Mammary epithelial cell (primary cell): Measurements from ENCODE around the gene ITGB2.

Source experiments
- EZH2 ChIP-seq: IDR thresholded peaks from 2 replicates; pipeline ENCODE4 v1.6.1; 2012; ENCODE audit warnings: low read length, inconsistent platforms, borderline replicate concordance
- TF ChIP-seq, protein P1 (sequence below), 2 donors: IDR thresholded peaks in 1 of 2; conservative IDR thresholded peaks in 1 of 2; 2 replicates each; pipeline ENCODE4 v1.5.1; 2011 to 2012; ENCODE audit warnings: inconsistent platforms in 2 of 2, low read length in 2 of 2, mild to moderate bottlenecking in 2 of 2, control low read depth in 1 of 2, low read depth in 1 of 2; ENCODE audit not compliant: insufficient read depth in 1 of 2; ENCODE audit errors: extremely low read depth in 1 of 2

DNA sequence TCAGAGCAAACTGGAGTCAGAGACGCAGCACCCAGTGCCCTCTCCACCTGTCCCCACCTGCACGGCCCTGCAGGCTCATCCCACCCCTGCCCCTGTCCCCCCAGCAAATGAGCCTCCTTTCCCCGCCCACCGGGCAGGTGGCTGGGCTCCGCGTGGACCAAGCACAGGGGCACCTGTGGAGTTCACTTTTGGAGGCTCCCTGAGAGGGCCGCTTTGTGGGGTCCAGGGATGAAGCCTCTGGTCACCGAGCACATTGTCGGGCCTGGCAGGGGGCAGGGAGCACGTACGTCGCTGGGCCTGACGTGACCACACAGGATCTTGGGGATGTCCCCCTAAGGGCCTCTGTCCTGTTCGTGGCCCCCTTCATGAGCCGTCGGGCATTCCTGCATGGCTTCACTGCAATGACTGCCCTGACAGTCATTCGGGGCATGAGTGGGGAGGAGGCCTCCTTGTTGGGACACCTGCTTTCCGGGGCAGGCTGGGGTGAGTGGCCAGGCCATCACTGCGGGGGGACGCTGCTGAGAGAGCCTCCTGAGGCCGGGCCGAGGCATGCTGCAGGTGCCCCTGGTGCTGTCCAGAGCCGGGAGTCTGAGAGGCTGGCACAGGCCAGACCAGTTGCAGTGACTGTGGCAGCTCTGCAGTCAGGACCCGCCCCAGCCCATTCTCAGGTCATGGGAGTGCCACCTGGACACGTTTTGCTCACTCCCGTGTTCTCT is 38.8 kb upstream of the ITGB2 start:
- TF ChIP-seq, protein P1, sequence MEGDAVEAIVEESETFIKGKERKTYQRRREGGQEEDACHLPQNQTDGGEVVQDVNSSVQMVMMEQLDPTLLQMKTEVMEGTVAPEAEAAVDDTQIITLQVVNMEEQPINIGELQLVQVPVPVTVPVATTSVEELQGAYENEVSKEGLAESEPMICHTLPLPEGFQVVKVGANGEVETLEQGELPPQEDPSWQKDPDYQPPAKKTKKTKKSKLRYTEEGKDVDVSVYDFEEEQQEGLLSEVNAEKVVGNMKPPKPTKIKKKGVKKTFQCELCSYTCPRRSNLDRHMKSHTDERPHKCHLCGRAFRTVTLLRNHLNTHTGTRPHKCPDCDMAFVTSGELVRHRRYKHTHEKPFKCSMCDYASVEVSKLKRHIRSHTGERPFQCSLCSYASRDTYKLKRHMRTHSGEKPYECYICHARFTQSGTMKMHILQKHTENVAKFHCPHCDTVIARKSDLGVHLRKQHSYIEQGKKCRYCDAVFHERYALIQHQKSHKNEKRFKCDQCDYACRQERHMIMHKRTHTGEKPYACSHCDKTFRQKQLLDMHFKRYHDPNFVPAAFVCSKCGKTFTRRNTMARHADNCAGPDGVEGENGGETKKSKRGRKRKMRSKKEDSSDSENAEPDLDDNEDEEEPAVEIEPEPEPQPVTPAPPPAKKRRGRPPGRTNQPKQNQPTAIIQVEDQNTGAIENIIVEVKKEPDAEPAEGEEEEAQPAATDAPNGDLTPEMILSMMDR (conservative IDR thresholded peaks at IDR 0.05 in 1 of 2, IDR thresholded peaks at IDR 0.05 in 1 of 2; ENCODE audit: extremely low read depth in 1 of 2, insufficient read depth in 1 of 2, low read depth in 1 of 2, low read length in 2 of 2): no peak
- no peak for TF ChIP-seq EZH2
